Keratinocyte (primary cell): ENCODE measurements around the gene PARD3B. TPM values are rescaled to one million over a fixed set of nuclear protein-coding genes. Genes with fewer than 3 reads are reported as not detected.

Source experiments
- DNase-seq: peaks from one replicate; pipeline ENCODE4 v3.0.0-alpha.2; 2011; ENCODE audit warnings: low read depth, missing footprints, low spot score
- FAIRE-seq: peaks from 2 replicates; lab custom pipeline; 2011; peaks lifted over from hg19 to GRCh38; lab: Jason Lieb, UNC
- H2AFZ ChIP-seq: 2 replicates; pipeline ENCODE4 v1.6.0; 2012; ENCODE audit warnings: low read length, control low read depth, inconsistent platforms; ENCODE audit not compliant: control insufficient read depth
- H3K27ac ChIP-seq: 2 replicates; pipeline ENCODE4 v1.5.1; 2011; ENCODE audit warnings: low read length; ENCODE audit not compliant: control insufficient read depth, insufficient read depth
- H3K27me3 ChIP-seq: 3 replicates; pipeline ENCODE4 v1.6.0; 2011; ENCODE audit warnings: low read length; ENCODE audit not compliant: control insufficient read depth, insufficient read depth; ENCODE audit errors: extremely low read depth
- H3K36me3 ChIP-seq, 2 experiments: 2 replicates in 1 of 2; 3 replicates in 1 of 2; pipeline ENCODE4 v1.5.1; 2011; ENCODE audit warnings: low read length in 2 of 2, mild to moderate bottlenecking in 1 of 2; ENCODE audit not compliant: control insufficient read depth in 2 of 2, insufficient read depth in 2 of 2; ENCODE audit errors: extremely low read depth in 1 of 2
- H3K4me1 ChIP-seq: 3 replicates; pipeline ENCODE4 v1.5.1; 2011; ENCODE audit warnings: low read length; ENCODE audit not compliant: control insufficient read depth, insufficient read depth; ENCODE audit errors: extremely low read depth
- H3K4me2 ChIP-seq: 3 replicates; pipeline ENCODE4 v1.6.0; 2011; ENCODE audit warnings: low read depth, low read length; ENCODE audit not compliant: control insufficient read depth, insufficient read depth; ENCODE audit errors: extremely low read depth
- H3K4me3 ChIP-seq, 3 experiments: fragments of 200-600 bp in 1 of 3; sonication (generic) in 1 of 3; 2 replicates in 2 of 3; 3 replicates in 1 of 3; pipeline ENCODE4 v1.5.1; 2011 to 2016; ENCODE audit warnings: low read length in 3 of 3, mild to moderate bottlenecking in 3 of 3, control low read depth in 2 of 3, inconsistent platforms in 1 of 3, low read depth in 1 of 3, mixed read lengths in 1 of 3, mixed run types in 1 of 3, moderate library complexity in 1 of 3; ENCODE audit not compliant: control insufficient read depth in 2 of 3, insufficient read depth in 2 of 3; ENCODE audit errors: extremely low read depth in 1 of 3
- H3K79me2 ChIP-seq: 2 replicates; pipeline ENCODE4 v1.6.0; 2012; ENCODE audit warnings: low read length; ENCODE audit not compliant: control insufficient read depth, insufficient read depth
- H3K9ac ChIP-seq: 3 replicates; pipeline ENCODE4 v1.6.0; 2011; ENCODE audit warnings: low read length; ENCODE audit not compliant: control insufficient read depth, insufficient read depth; ENCODE audit errors: extremely low read depth
- H3K9me1 ChIP-seq: 3 replicates; pipeline ENCODE4 v1.6.0; 2011; ENCODE audit warnings: low read length; ENCODE audit not compliant: control insufficient read depth, insufficient read depth; ENCODE audit errors: extremely low read depth
- H3K9me3 ChIP-seq: 2 replicates; pipeline ENCODE4 v1.5.1; 2012; ENCODE audit warnings: low read depth, low read length; ENCODE audit not compliant: control insufficient read depth
- H4K20me1 ChIP-seq: 3 replicates; pipeline ENCODE4 v1.6.0; 2011; ENCODE audit warnings: low read length; ENCODE audit not compliant: control insufficient read depth, insufficient read depth; ENCODE audit errors: extremely low read depth
- CTCF ChIP-seq, 3 experiments: IDR thresholded peaks in 1 of 3; conservative IDR thresholded peaks in 1 of 3; optimal IDR thresholded peaks in 1 of 3; 2 replicates in 2 of 3; 3 replicates in 1 of 3; pipeline versions ENCODE3 to v1.5.1; 2011; ENCODE audit warnings: low read length in 3 of 3, mild to moderate bottlenecking in 3 of 3, moderate library complexity in 2 of 3, control low read depth in 1 of 3, inconsistent platforms in 1 of 3; ENCODE audit not compliant: insufficient read depth in 2 of 3; ENCODE audit errors: extremely low read depth in 1 of 3
- EZH2 ChIP-seq: IDR thresholded peaks from one replicate; pipeline ENCODE4 v1.6.1; 2012; ENCODE audit warnings: inconsistent platforms, mild to moderate bottlenecking, low read length, moderate library complexity
- dilution Hi-C: fragments of 300-500 bp; cut with MboI; formaldehyde crosslinking; loops from one replicate; pipeline ENCODE4 v1.7.0; 2020; ENCODE audit warnings: low sequenced_read_pairs; ENCODE audit not compliant: extremely low pct_ligation_motif_present
- polyA plus RNA-seq, 5 experiments: library from polyadenylated mRNA; depleted of rRNA in 3 of 5; stranded (reverse) in 3 of 5; stranded (forward) in 1 of 5; unstranded in 1 of 5; fragments of >200 nt; gene quantifications; 1 replicate in 1 of 5; 2 replicates in 3 of 5; 3 replicates in 1 of 5; pipeline versions ENCODE4 v1.2.1 to v1.2.3, GENCODE V29; 2011 to 2012; ENCODE audit warnings: missing spikeins in 2 of 5, low read depth in 1 of 5, low replicate concordance in 1 of 5

Gene PARD3B
- polyA plus RNA-seq, 1 donor (not counting 4 experiments of a cell fraction or from before 2014, with no cell fraction given), result 1.2 TPM

- Histone ChIP-seq H3K79me2 (no peaks in the 10 kb centered on the region), H3K4me3 (no peak overlapping the region), H2AFZ (no peak overlapping the region), H3K27me3 (no peaks in the 10 kb centered on the region), H3K4me2 (no peak overlapping the region), H3K27ac (no peak overlapping the region), H3K9me1 (no peaks in the 10 kb centered on the region), H4K20me1 (no peaks in the 10 kb centered on the region), H3K9ac (no peak overlapping the region), H3K9me3 (no peaks in the 10 kb centered on the region), H3K36me3 (no peaks in the 10 kb centered on the region), H3K4me1 (peaks cover 7% of the 10 kb centered on the region)
- dilution Hi-C loops, result no loop called here
- DNase-seq (no peak), FAIRE-seq (no peak)
- TF ChIP-seq CTCF (optimal IDR thresholded peaks at IDR 0.05 in 1 of 3, IDR thresholded peaks at IDR 0.05 in 1 of 3, conservative IDR thresholded peaks at IDR 0.05 in 1 of 3; ENCODE audit: extremely low read depth in 1 of 3, insufficient read depth in 2 of 3, low read length in 3 of 3) (no peak), EZH2 (no peak)
Measured at GRCh38 chr2:205197468-205198139, 652.3 kb downstream of the PARD3B start.

DNA sequence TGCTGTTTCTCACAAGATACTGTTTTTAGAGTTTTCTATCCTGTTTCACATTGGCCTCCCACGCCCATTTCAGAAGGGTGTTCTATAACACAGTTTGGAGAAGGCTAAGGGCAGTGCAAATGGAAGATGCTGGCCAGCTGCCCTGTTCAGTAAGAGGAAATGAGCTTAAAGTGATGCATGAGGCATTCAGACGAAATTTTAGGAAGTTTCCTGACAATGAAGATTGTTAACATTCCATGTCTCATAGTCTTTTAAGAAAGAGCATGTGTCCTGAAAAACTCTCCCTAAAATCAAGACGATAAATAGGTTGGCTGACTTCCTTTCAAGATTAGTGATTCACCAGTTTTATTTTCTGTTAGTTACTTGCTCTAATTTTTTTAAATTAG lies 652.9 kb downstream of the PARD3B start:
- H3K9me3 ChIP-seq, result no peaks in the 10 kb centered on the region
- H4K20me1 ChIP-seq, result no peaks in the 10 kb centered on the region
- H3K4me3 ChIP-seq, result no peak overlapping the region
- no peaks in the 10 kb centered on the region for H3K9me1 ChIP-seq
- FAIRE-seq, result peak; percentile 67
- no peak for TF ChIP-seq CTCF (optimal IDR thresholded peaks at IDR 0.05 in 1 of 3, IDR thresholded peaks at IDR 0.05 in 1 of 3, conservative IDR thresholded peaks at IDR 0.05 in 1 of 3; ENCODE audit: extremely low read depth in 1 of 3, insufficient read depth in 2 of 3, low read length in 3 of 3)
- TF ChIP-seq EZH2, result no peak
- H3K27ac ChIP-seq, result no peak overlapping the region
- H3K4me2 ChIP-seq, result no peak overlapping the region
- dilution Hi-C loops, result no loop called here
- H3K79me2 ChIP-seq, result no peaks in the 10 kb centered on the region
- H3K36me3 ChIP-seq, result no peaks in the 10 kb centered on the region
- H2AFZ ChIP-seq, result peak overlapping the region; percentile 3
- peaks cover 7% of the 10 kb centered on the region for H3K4me1 ChIP-seq
- H3K27me3 ChIP-seq, result no peaks in the 10 kb centered on the region
- DNase-seq, result peak; percentile 13
- no peak overlapping the region for H3K9ac ChIP-seq
